Esophagus squamous epithelium (tissue), 5 donors: ENCODE measurements around the gene BET1L. TPM values are rescaled to one million over a fixed set of nuclear protein-coding genes. Genes with fewer than 3 reads are reported as not detected.
"Not testable (repeated sequence)": the region's sequence is repeated elsewhere in the genome, so short reads cannot be mapped to it uniquely, and the experiment has no call there.

Experiments used
- DNase-seq: peaks from one replicate; lab custom pipeline; 2025; lab: John Stamatoyannopoulos, UW
- H3K27ac ChIP-seq, 4 donors: fragments of 200-600 bp; sonication (generic); one replicate each; pipeline ENCODE4 v1.5.1; 2016 to 2019; ENCODE audit warnings: mild to moderate bottlenecking in 1 of 4
- H3K27me3 ChIP-seq, 4 donors: fragments of 200-600 bp; sonication (generic); 1 replicate in 3 of 4; 2 replicates in 1 of 4; pipeline versions ENCODE4 v1.5.1 to v1.6.0; 2017 to 2021; ENCODE audit warnings: antibody characterized with exemption in 1 of 4
- H3K36me3 ChIP-seq, 3 donors: fragments of 200-600 bp; sonication (generic); one replicate each; pipeline ENCODE4 v1.5.1; 2016 to 2019
- H3K4me1 ChIP-seq, 3 donors: fragments of 200-600 bp; sonication (generic); one replicate each; pipeline ENCODE4 v1.5.1; 2017 to 2019
- H3K4me3 ChIP-seq, 4 donors: fragments of 200-600 bp; sonication (generic); 1 replicate in 3 of 4; 2 replicates in 1 of 4; pipeline ENCODE4 v1.5.1; 2016 to 2019; ENCODE audit warnings: mild to moderate bottlenecking in 2 of 4, moderate library complexity in 1 of 4
- H3K9me3 ChIP-seq, 3 donors: fragments of 200-600 bp; sonication (generic); one replicate each; pipeline ENCODE4 v1.5.1; 2016 to 2019
- CTCF ChIP-seq, 6 experiments: fragments of 450-650 bp in 4 of 6; fragments of 200-600 bp in 2 of 6; sonication (generic) in 2 of 6; IDR thresholded peaks; one replicate each; pipeline ENCODE4 v1.5.1; 2016 to 2019; ENCODE audit warnings: antibody characterized with exemption in 6 of 6, mild to moderate bottlenecking in 4 of 6, moderate library complexity in 4 of 6
- POLR2A ChIP-seq, 4 donors: fragments of 450-650 bp; IDR thresholded peaks; one replicate each; pipeline ENCODE4 v1.6.1; 2017; ENCODE audit warnings: antibody characterized with exemption in 4 of 4, mild to moderate bottlenecking in 4 of 4, moderate library complexity in 3 of 4
- WGBS, 2 donors: methylation state at CpG; one replicate each; pipeline ENCODE4 v1.1.5; 2018; 5-methylcytosine and 5-hydroxymethylcytosine counted together
- intact Hi-C: fragments of 100-400 bp; cut with DNase I; formaldehyde crosslinking; loops from one replicate; pipeline ENCODE4 v1.15.0; 2022
- total RNA-seq, 4 donors: library from RNA; depleted of rRNA; stranded (reverse); fragments of >200 nt; gene quantifications; one replicate each; pipeline ENCODE4 v1.1.0, GENCODE V29; 2016
- donor health status: DM: yes; HTN: yes; CAD: no.

The BET1L gene
- total RNA-seq, 4 donors from 2014 or later = 16.3 to 24.8 (median 17.1) TPM

GRCh38 chr11:197741-198235 lies 9.4 kb downstream of the BET1L start:
- peaks cover 0 to 4% (median 0%) of the 10 kb centered on the region in 4 donors for H3K27me3 ChIP-seq
- peaks cover 0 to 4% (median 0%) of the 10 kb centered on the region in 3 donors for H3K4me1 ChIP-seq
- no peak for DNase-seq
- H3K36me3 ChIP-seq = peaks cover 0 to 25% (median 0%) of the 10 kb centered on the region in 3 donors
- H3K4me3 ChIP-seq = no peak overlapping the region
- no peak overlapping the region for H3K27ac ChIP-seq
- no peak for TF ChIP-seq POLR2A (IDR thresholded peaks at IDR 0.05)
- no peak for TF ChIP-seq CTCF (IDR thresholded peaks at IDR 0.05)
- intact Hi-C loops = no loop called here
- WGBS, 2 donors = 46 to 71% methylated on average over 5 to 6 of the region's 9 CpGs
- no peaks in the 10 kb centered on the region for H3K9me3 ChIP-seq

- 80 to 81% methylated on average over 8 to 10 of the region's 23 CpGs for WGBS, 2 donors
- Histone ChIP-seq H3K27ac (no peak overlapping the region), H3K36me3 (peaks cover 0 to 18% (median 0%) of the 10 kb centered on the region in 3 donors), H3K9me3 (no peaks in the 10 kb centered on the region), H3K4me1 (no peaks in the 10 kb centered on the region), H3K27me3 (peaks cover 0 to 4% (median 0%) of the 10 kb centered on the region in 4 donors), H3K4me3 (no peak overlapping the region)
- no peak for DNase-seq
- TF ChIP-seq CTCF (IDR thresholded peaks at IDR 0.05) (no peak), POLR2A (IDR thresholded peaks at IDR 0.05) (no peak)
- intact Hi-C loops = no loop called here
These were observed 10.1 kb downstream of the BET1L start for GRCh38 chr11:196786-197731.

- DNase-seq, intact Hi-C loops, H3K4me1 ChIP-seq, H3K27ac ChIP-seq, H3K4me3 ChIP-seq, H3K27me3 ChIP-seq, H3K36me3 ChIP-seq, H3K9me3 ChIP-seq: not testable (repeated sequence)
- WGBS, 2 donors = 56 to 63% methylated on average over 5 of the region's 5 CpGs
These were observed 13.7 kb downstream of the BET1L start for GRCh38 chr11:193481-193880.

- H3K9me3 ChIP-seq, DNase-seq, intact Hi-C loops, H3K36me3 ChIP-seq, H3K4me1 ChIP-seq, H3K27me3 ChIP-seq, H3K4me3 ChIP-seq, H3K27ac ChIP-seq: not testable (repeated sequence)
- WGBS, 2 donors = no CpG with 5 or more reads among the region's 11 CpGs
These were observed 14.5 kb downstream of the BET1L start, which contains the start of gene SCGB1C1 for GRCh38 chr11:192674-193128. Gene SCGB1C1 (plus strand): TSS chr11:193078. CDS start chr11:193100, 22 bp downstream.

GRCh38 chr11:191490-192478 lies 15.4 kb downstream of the BET1L start:
- H3K4me1 ChIP-seq, H3K4me3 ChIP-seq, H3K9me3 ChIP-seq, H3K27me3 ChIP-seq, H3K27ac ChIP-seq, H3K36me3 ChIP-seq, intact Hi-C loops, DNase-seq: not testable (repeated sequence)
- WGBS, 2 donors = 35 to 67% methylated on average over 2 of the region's 8 CpGs
- TF ChIP-seq CTCF (IDR thresholded peaks at IDR 0.05) = peak in 4 of 6 experiments; percentile 14 to 48 (median 20)

- H3K36me3 ChIP-seq, DNase-seq, H3K9me3 ChIP-seq, H3K4me3 ChIP-seq, intact Hi-C loops, H3K4me1 ChIP-seq, H3K27me3 ChIP-seq, H3K27ac ChIP-seq: not testable (repeated sequence)
- WGBS, 2 donors = 73 to 88% methylated on average over 4 to 5 of the region's 5 CpGs
These were observed 16.7 kb downstream of the BET1L start for GRCh38 chr11:190546-190945.

GRCh38 chr11:189843-190311 lies 17.3 kb downstream of the BET1L start:
- H3K4me3 ChIP-seq, H3K27ac ChIP-seq, H3K9me3 ChIP-seq, H3K36me3 ChIP-seq, H3K27me3 ChIP-seq, intact Hi-C loops, H3K4me1 ChIP-seq, DNase-seq: not testable (repeated sequence)
- 20% methylated on average over 1 of the region's 25 CpGs; no CpG with 5 or more reads in 1 of the 2 donors for WGBS, 2 donors

- H3K36me3 ChIP-seq, DNase-seq, H3K4me1 ChIP-seq, H3K9me3 ChIP-seq, intact Hi-C loops, H3K27ac ChIP-seq, H3K27me3 ChIP-seq, H3K4me3 ChIP-seq: not testable (repeated sequence)
- 92% methylated on average over 14 of the region's 55 CpGs; no CpG with 5 or more reads in 1 of the 2 donors for WGBS, 2 donors
These were observed 17.9 kb downstream of the BET1L start for GRCh38 chr11:189200-189783.
